CD4-positive, alpha-beta T cell treated with Interleukin-15 for 1 hour (primary cell): ENCODE results near the gene CHD6.

Source experiments
- DNase-seq: peaks from one replicate; pipeline ENCODE4 v3.0.0-alpha.2; 2020

CHD6 gene

GRCh38 chr20:41586772-41587171 lies 31.4 kb downstream of the CHD6 start:
- DNase-seq: no peak

DNA sequence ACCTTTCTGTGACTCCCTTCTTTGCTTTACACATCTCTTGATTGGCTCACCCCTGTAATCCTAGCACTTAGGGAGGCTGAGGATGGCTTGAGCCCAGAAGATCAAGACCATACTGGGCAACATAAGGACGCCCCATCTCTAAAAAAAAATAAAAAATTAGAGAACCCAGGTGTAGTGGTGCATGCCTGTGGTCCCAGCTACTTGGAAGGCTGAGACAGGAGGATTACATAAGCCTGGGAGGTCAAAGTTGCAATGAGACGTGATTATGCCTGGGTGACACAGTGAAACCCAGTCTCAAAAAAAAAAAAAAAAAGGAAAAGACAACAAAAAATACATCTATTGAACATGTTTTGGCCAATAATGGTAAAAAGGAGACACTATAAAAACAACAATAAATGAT lies 37.8 kb downstream of the CHD6 start:
- DNase-seq: no peak

DNA sequence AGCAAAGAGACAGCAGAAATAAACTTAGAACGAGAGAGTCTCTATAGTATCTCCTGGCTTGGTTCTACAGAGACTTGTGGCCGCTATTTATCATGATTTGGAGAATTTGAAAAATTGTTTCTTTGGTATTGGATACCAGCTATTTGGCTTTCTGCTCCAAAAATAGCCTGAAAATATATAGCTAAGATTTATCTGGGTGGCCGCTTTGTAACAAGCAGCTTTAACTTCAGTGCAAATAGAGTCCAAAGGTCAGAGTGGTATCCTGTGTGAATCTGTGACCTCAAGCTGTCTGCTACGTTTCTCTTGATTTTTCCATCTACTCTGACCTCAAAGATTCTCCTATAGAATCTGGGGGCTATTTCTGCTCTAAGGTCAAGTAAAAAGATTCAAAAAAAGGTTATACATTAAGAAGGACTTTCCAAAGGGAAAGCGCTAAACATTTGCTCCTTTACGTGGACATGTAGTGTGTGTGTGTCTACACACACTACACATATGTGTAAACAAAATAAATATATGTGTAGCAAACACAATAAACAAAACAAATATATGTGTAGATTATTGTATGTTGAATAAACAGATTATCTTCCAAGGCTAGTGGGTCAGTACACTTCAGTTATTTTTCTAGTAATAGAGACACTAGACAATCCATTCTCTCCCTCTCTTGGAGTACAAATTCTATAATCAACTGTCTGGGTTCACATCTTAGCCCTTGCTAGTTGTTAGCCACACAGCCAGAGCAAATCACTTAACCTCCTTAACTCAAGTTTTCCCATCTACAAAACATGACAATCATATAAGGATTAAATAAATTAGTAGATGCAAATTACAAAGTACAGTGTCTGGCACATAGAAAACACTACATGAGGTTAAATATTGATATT lies 40.8 kb downstream of the CHD6 start:
- no peak for DNase-seq

DNA sequence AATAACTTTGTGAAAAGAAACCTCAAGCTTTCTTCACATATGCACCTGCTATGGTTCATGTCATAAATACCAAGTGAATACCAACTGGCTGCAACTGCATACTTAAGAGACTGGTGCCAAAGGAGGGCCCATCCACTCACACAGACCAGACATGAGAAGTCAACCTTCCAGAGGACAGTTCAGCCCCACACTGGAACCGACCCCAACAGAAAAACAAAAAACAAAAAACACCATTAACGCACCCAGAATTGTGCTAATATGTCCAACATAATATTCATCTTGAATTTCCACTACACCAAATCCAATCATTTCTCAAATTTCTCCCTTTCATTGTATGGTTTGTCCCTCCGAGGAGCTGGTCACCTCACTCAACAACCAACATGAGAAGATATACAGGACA lies 42.8 kb downstream of the CHD6 start:
- no peak for DNase-seq

GRCh38 chr20:41574802-41575389 lies 43.3 kb downstream of the CHD6 start:
- DNase-seq: no peak

GRCh38 chr20:41573955-41574354 lies 44.2 kb downstream of the CHD6 start:
- DNase-seq: no peak

DNA sequence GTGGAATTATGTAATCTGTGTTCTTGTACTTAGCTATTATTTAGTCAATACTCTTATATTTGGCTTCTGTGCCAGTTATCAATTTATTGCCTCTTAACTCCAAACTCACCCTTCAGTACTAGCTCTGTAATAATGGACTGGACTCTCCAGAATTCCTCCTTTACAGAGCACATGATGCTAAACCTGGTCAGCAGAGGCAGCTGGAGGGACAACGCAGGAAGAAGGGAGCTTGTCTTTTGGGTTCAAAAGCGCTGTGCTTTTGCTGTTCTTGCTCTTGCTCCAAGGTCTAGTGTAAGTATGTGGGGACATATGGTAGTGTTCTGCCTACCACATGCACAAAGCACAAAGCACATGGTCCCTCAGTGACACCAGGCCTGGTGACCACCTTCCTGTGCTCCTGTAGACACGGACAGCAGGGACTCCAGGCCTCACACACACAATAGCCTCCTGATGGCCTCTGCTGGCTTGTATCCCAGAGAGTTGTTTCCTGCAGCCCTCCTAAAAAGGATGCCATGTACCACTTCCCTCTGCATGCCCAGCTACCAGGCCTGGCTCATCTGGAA lies 46.1 kb downstream of the CHD6 start:
- no peak for DNase-seq

DNA sequence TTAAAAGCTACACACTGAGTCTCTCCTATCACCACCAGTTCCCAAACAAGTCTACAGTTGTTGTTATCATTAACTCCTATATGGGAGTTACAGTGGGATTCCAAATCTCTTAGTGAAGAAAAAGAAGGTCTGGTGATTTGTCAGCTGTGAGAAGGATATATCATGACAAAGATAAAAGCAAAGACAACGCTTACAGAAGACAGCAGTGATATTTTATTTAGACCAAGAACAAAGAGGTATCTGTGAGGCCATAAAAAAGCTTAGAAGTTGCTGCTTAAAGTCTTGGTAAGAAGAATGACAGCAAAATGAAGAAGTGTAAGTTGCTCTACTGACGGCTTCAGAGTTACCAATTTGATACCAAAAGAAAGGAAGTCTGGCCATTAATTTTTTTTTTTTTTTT lies 47.2 kb downstream of the CHD6 start:
- no peak for DNase-seq

GRCh38 chr20:41570557-41570956 lies 47.6 kb downstream of the CHD6 start:
- no peak for DNase-seq

DNA sequence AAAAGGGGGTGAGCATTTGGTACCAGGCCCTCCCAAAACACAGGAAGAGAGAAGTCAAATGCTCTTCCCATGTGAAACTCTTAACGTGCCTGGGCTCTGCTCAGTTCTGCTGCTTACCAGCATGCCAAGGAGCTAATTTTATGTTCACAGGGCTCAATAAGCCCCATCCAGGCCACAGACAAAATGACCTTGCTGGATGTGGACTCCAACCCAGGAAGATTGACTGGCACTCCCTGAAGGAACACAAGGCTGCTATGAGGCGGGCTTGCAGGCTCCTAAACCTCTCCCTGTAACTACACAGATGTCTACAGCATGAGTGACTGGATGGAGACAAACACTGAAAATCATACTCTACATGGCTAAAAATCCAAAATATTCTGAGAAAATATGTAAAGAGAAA lies 50.6 kb downstream of the CHD6 start:
- DNase-seq: no peak

- DNase-seq: no peak
Observed at GRCh38 chr20:41566896-41567527, 51.2 kb downstream of the CHD6 start.

GRCh38 chr20:41563087-41563486 lies 55.1 kb downstream of the CHD6 start:
- DNase-seq: no peak

DNA sequence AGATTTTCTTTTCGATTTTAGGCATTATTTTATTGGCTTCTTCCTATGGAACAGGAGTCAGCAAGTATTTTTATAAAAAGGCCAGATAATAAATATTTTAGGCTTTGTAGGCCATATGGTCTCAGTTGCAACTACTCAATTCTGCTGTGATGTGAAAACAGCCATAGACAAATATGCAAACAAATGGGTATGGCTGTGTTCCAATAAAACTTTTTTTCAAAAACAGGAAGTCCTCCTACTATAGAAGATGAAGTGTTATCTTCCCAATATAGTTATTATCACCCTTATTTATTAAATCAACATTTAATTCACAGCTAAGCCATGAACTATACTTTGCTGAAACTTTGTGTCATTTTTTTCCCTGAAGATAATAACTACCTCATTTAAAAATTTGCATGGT lies 57.2 kb downstream of the CHD6 start:
- DNase-seq: no peak

GRCh38 chr20:41559658-41560057 lies 58.5 kb downstream of the CHD6 start:
- DNase-seq: no peak

GRCh38 chr20:41553142-41553879 lies 64.9 kb downstream of the CHD6 start:
- no peak for DNase-seq

DNA sequence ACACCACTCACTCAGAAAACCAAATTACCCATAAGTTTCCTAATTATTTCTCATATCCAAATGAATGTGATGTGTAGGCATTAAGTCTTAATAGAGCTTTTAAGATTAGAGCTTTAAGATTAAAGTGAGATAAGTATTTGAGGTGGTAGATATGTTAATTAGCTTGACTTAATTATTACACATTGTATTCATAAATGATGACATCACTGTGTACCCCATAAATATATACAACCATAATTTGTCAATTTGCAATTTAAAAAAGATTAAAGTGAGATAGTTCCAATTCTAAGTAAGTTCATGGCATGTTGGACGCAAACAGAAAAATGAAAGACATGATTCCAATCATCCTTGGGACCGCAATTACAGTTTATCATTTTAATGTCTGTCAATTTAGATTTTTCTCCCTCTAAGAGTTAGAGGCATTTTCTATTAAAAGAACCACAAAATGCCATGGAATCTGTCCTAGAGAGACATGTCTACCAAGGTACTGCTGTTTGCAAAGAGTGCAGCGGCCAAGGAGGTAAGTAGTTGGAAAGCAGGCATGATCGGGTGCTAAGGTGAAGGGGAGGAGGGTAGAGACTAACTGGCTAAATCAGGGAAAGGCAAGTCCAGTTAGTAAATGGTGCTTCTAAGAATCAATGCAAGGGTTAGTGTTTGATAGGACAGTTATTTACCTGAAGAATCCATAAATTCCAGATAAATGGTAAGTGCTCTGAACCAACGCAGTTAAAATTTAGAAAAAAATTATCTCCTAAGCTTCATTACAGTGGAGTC lies 65.7 kb downstream of the CHD6 start:
- no peak for DNase-seq

GRCh38 chr20:41551011-41551705 lies 67.0 kb downstream of the CHD6 start:
- no peak for DNase-seq

DNA sequence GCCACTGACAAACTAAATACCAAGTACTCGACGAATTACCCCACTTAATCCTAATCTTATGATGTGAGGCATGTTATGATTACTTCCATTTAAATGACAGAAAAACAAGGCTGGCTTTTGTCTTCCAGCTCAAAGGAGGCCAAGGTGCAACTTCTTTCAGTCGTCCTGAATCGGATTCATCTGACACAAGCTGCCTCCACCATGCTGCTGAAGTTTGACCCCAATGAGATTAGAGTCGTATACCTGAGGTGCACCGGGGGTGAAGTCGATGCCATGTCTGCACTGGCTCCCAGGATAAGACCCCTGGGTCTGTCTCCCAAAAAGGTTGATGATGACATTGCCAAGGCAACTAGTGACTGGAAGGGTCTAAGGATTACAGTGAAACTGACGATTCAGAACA lies 71.0 kb downstream of the CHD6 start:
- DNase-seq: no peak

- DNase-seq: no peak
Observed at GRCh38 chr20:41546535-41546934, 71.6 kb downstream of the CHD6 start.

- DNase-seq: no peak
Observed at GRCh38 chr20:41544472-41544871, 73.7 kb downstream of the CHD6 start.

- no peak for DNase-seq
Observed at GRCh38 chr20:41540918-41541317, 77.3 kb downstream of the CHD6 start.

- DNase-seq: no peak
Observed at GRCh38 chr20:41540459-41540858, 77.7 kb downstream of the CHD6 start.
